HepG2 (cell line): ENCODE results near the gene IFNLR1. TPM values are rescaled to one million over a fixed set of nuclear protein-coding genes. Genes with fewer than 3 reads are reported as not detected.

ENCODE experiments used
- ADNP ChIP-seq: sonication (generic); formaldehyde crosslinking; IDR thresholded peaks from 2 replicates; pipeline ENCODE4 v1.4.0; 2020; ENCODE audit warnings: missing genetic modification reagents
- HDAC1 ChIP-seq: sonication (generic); formaldehyde crosslinking; IDR thresholded peaks from 2 replicates; pipeline ENCODE4 v1.5.1; 2020; ENCODE audit warnings: mild to moderate bottlenecking, missing genetic modification reagents
- HHEX ChIP-seq: IDR thresholded peaks from 2 replicates; pipeline ENCODE4 v1.6.1; 2016; ENCODE audit warnings: control low read depth
- HNRNPK ChIP-seq: fragments of 200-400 bp; formaldehyde crosslinking; IDR thresholded peaks from 2 replicates; pipeline ENCODE4 v1.6.1; 2018; ENCODE audit warnings: low read length, low read depth, moderate library complexity, mild to moderate bottlenecking; ENCODE audit not compliant: poor library complexity, severe bottlenecking
- HOXA7 ChIP-seq: sonication (generic); formaldehyde crosslinking; IDR thresholded peaks from 2 replicates; pipeline ENCODE4 v1.8.1; 2022; ENCODE audit warnings: mild to moderate bottlenecking, missing genetic modification reagents, moderate library complexity
- KAT2B ChIP-seq: fragments of 150-350 bp; IDR thresholded peaks from 2 replicates; pipeline ENCODE4 v1.6.1; 2014; ENCODE audit warnings: low read depth, low read length, borderline replicate concordance
- KDM3A ChIP-seq: IDR thresholded peaks from 2 replicates; pipeline ENCODE4 v1.6.1; 2018; ENCODE audit warnings: low read depth, missing compliant biosample characterization
- MTERF4 ChIP-seq: sonication (generic); formaldehyde crosslinking; IDR thresholded peaks from 2 replicates; pipeline ENCODE4 v1.8.0; 2023; ENCODE audit warnings: mild to moderate bottlenecking, missing genetic modification reagents
- MXD4 ChIP-seq: IDR thresholded peaks from 2 replicates; pipeline ENCODE4 v1.6.1; 2016; ENCODE audit warnings: mild to moderate bottlenecking, missing biosample characterization, missing genetic modification reagents
- NFATC3 ChIP-seq: sonication (generic); formaldehyde crosslinking; IDR thresholded peaks from 2 replicates; pipeline ENCODE4 v1.5.1; 2020; ENCODE audit warnings: mild to moderate bottlenecking, missing genetic modification reagents
- NKX3-1 ChIP-seq: sonication (generic); formaldehyde crosslinking; IDR thresholded peaks from 2 replicates; pipeline ENCODE4 v1.5.0; 2020; ENCODE audit warnings: missing genetic modification reagents
- PHF8 ChIP-seq: sonication (generic); formaldehyde crosslinking; IDR thresholded peaks from 2 replicates; pipeline ENCODE4 v1.5.0; 2020; ENCODE audit warnings: missing genetic modification reagents
- POLR2A ChIP-seq, 2 experiments: IDR thresholded peaks; 2 replicates each; pipeline ENCODE4 v1.6.1; 2011; ENCODE audit warnings: low read depth in 2 of 2, low read length in 2 of 2, mild to moderate bottlenecking in 1 of 2, moderate library complexity in 1 of 2; ENCODE audit not compliant: insufficient read depth in 1 of 2
- RCOR2 ChIP-seq: IDR thresholded peaks from 2 replicates; pipeline ENCODE4 v1.6.1; 2016; ENCODE audit warnings: missing biosample characterization, missing genetic modification reagents
- RFXAP ChIP-seq: sonication (generic); formaldehyde crosslinking; IDR thresholded peaks from 2 replicates; pipeline ENCODE4 v1.4.0; 2020; ENCODE audit warnings: missing genetic modification reagents, borderline replicate concordance
- RXRA ChIP-seq: sonication (generic); formaldehyde crosslinking; IDR thresholded peaks from 2 replicates; pipeline ENCODE4 v1.5.1; 2020; ENCODE audit warnings: missing genetic modification reagents
- TP53 ChIP-seq: sonication (generic); formaldehyde crosslinking; conservative IDR thresholded peaks from 2 replicates; pipeline ENCODE4 v1.4.0; 2020; ENCODE audit warnings: missing genetic modification reagents
- ZNF263 ChIP-seq: sonication (generic); formaldehyde crosslinking; IDR thresholded peaks from 2 replicates; pipeline ENCODE4 v1.4.0; 2020; ENCODE audit warnings: missing genetic modification reagents
- ZNF331 ChIP-seq: sonication (generic); formaldehyde crosslinking; IDR thresholded peaks from 2 replicates; pipeline ENCODE4 v1.4.0; 2020; ENCODE audit warnings: missing genetic modification reagents
- ZNF343 ChIP-seq: sonication (generic); formaldehyde crosslinking; IDR thresholded peaks from 2 replicates; pipeline ENCODE4 v1.4.0; 2020; ENCODE audit warnings: mild to moderate bottlenecking, missing genetic modification reagents
- ZNF431 ChIP-seq: sonication (generic); formaldehyde crosslinking; IDR thresholded peaks from 2 replicates; pipeline ENCODE4 v1.9.0; 2022; ENCODE audit warnings: missing genetic modification reagents, low read depth, mild to moderate bottlenecking, borderline replicate concordance
- ZNF446 ChIP-seq: sonication (generic); formaldehyde crosslinking; IDR thresholded peaks from 2 replicates; pipeline ENCODE4 v1.5.0; 2020; ENCODE audit warnings: mild to moderate bottlenecking, missing genetic modification reagents
- ZNF766 ChIP-seq: sonication (generic); formaldehyde crosslinking; IDR thresholded peaks from 2 replicates; pipeline ENCODE4 v1.5.0; 2020; ENCODE audit warnings: missing genetic modification reagents, borderline replicate concordance
- ZNF777 ChIP-seq: sonication (generic); formaldehyde crosslinking; IDR thresholded peaks from 2 replicates; pipeline ENCODE4 v1.4.0; 2020; ENCODE audit warnings: missing genetic modification reagents
- ZNF879 ChIP-seq: sonication (generic); formaldehyde crosslinking; IDR thresholded peaks from 2 replicates; pipeline ENCODE4 v1.8.1; 2023; ENCODE audit warnings: missing genetic modification reagents
- polyA plus RNA-seq, 8 experiments: library from polyadenylated mRNA; depleted of rRNA in 3 of 8; stranded (reverse) in 7 of 8; unstranded in 1 of 8; fragments of >200 nt; fragmentation: Illumina TruSeq in 4 of 8; extraction: Trizol in 4 of 8; gene quantifications; 2 replicates each; pipeline versions ENCODE4 v1.2.1 to v1.2.3, GENCODE V29; 2011 to 2016; ENCODE audit warnings: low read depth in 4 of 8, missing spikeins in 1 of 8, mixed read lengths in 1 of 8; ENCODE audit not compliant: insufficient read depth in 1 of 8
- total RNA-seq, 5 experiments: library from RNA; depleted of rRNA; stranded (reverse); fragments of >200 nt; fragmentation: Illumina TruSeq; extraction: Trizol; gene quantifications; 2 replicates each; pipeline ENCODE4 v1.2.3, GENCODE V29; 2016; ENCODE audit warnings: low read depth in 1 of 5
- TF ChIP-seq, protein P1 (sequence below): sonication (generic); formaldehyde crosslinking; IDR thresholded peaks from 2 replicates; pipeline ENCODE4 v1.4.0; 2020; ENCODE audit warnings: missing genetic modification reagents
- TF ChIP-seq, protein P2 (sequence below): IDR thresholded peaks from 2 replicates; pipeline ENCODE4 v1.6.1; 2012; ENCODE audit warnings: low read depth, low read length, improper control_type of control experiment
- TF ChIP-seq, protein P3 (sequence below): sonication (generic); formaldehyde crosslinking; IDR thresholded peaks from 2 replicates; pipeline ENCODE4 v1.8.0; 2022; ENCODE audit warnings: missing genetic modification reagents, mild to moderate bottlenecking, borderline replicate concordance

IFNLR1 gene
- total and polyA plus RNA-seq, 2 of the 13 experiments (the other 11 are each of a cell fraction or from before 2014, with no cell fraction given): 3.8 to 8.5 TPM

GRCh38 chr1:24186993-24187790 lies at the start of gene IFNLR1 (continued):
- TF ChIP-seq MXD4: no peak
- TF ChIP-seq NKX3-1 (CRISPR knock-in tag): peak; percentile 34; the same call in 1 of the 2 replicates
- no peak for TF ChIP-seq ADNP (CRISPR knock-in tag)
- TF ChIP-seq ZNF766: peak; percentile 54; the same call in 1 of the 2 replicates
- TF ChIP-seq ZNF446: peak; percentile 32; the same call in 1 of the 2 replicates
- peak; percentile 13 to 72; a peak in 2 of 4 replicates for TF ChIP-seq POLR2A (IDR thresholded peaks at IDR 0.05; ENCODE audit: insufficient read depth in 1 of 2, low read depth in 2 of 2, low read length in 2 of 2)
- TF ChIP-seq RXRA (CRISPR knock-in tag): peak; percentile 66
- TF ChIP-seq HNRNPK: no peak
- TF ChIP-seq HDAC1 (CRISPR knock-in tag): peak; percentile 46; the same call in 1 of the 2 replicates
- no peak for TF ChIP-seq KAT2B
- no peak for TF ChIP-seq RCOR2
- TF ChIP-seq PHF8 (CRISPR knock-in tag): peak; percentile 64
- TF ChIP-seq, protein P1, sequence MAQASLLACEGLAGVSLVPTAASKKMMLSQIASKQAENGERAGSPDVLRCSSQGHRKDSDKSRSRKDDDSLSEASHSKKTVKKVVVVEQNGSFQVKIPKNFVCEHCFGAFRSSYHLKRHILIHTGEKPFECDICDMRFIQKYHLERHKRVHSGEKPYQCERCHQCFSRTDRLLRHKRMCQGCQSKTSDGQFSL (CRISPR knock-in tag): peak; percentile 78
- 0 out of 2 replicates have a peak, but pooled peaks have one; percentile 25 for TF ChIP-seq MTERF4
- TF ChIP-seq ZNF879 (CRISPR knock-in tag): peak; percentile 28; the same call in 1 of the 2 replicates
- TF ChIP-seq ZNF263 (CRISPR knock-in tag): peak; percentile 32; the same call in 1 of the 2 replicates
- TF ChIP-seq, protein P2, sequence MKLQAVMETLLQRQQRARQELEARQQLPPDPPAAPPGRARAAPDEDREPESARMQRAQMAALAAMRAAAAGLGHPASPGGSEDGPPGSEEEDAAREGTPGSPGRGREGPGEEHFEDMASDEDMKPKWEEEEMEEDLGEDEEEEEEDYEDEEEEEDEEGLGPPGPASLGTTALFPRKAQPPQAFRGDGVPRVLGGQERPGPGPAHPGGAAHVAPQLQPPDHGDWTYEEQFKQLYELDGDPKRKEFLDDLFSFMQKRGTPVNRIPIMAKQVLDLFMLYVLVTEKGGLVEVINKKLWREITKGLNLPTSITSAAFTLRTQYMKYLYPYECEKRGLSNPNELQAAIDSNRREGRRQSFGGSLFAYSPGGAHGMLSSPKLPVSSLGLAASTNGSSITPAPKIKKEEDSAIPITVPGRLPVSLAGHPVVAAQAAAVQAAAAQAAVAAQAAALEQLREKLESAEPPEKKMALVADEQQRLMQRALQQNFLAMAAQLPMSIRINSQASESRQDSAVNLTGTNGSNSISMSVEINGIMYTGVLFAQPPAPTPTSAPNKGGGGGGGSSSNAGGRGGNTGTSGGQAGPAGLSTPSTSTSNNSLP: no peak
- TF ChIP-seq, protein P3, sequence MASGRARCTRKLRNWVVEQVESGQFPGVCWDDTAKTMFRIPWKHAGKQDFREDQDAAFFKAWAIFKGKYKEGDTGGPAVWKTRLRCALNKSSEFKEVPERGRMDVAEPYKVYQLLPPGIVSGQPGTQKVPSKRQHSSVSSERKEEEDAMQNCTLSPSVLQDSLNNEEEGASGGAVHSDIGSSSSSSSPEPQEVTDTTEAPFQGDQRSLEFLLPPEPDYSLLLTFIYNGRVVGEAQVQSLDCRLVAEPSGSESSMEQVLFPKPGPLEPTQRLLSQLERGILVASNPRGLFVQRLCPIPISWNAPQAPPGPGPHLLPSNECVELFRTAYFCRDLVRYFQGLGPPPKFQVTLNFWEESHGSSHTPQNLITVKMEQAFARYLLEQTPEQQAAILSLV (CRISPR knock-in tag): 0 out of 2 replicates have a peak, but pooled peaks have one; percentile 16
- TF ChIP-seq ZNF331 (CRISPR knock-in tag): no peak
- 0 out of 2 replicates have a peak, but pooled peaks have one; percentile 22 for TF ChIP-seq RFXAP (CRISPR knock-in tag)
- TF ChIP-seq ZNF431 (CRISPR knock-in tag): 0 out of 2 replicates have a peak, but pooled peaks have one; percentile 30
- TF ChIP-seq TP53 (CRISPR knock-in tag): no peak
- TF ChIP-seq ZNF343 (CRISPR knock-in tag): peak; percentile 72; the same call in 1 of the 2 replicates
- no peak for TF ChIP-seq NFATC3 (CRISPR knock-in tag)
- no peak for TF ChIP-seq HOXA7
- no peak for TF ChIP-seq KDM3A (CRISPR knock-in tag)
- TF ChIP-seq ZNF777 (CRISPR knock-in tag): peak; percentile 64
- TF ChIP-seq HHEX: no peak
